GM18498 (cell line): Measurements from ENCODE around the gene NARS2.
A peak's percentile ranks its signal among the peaks of the same experiment; 100 is the strongest.
"Not testable (repeated sequence)": the region's sequence is repeated elsewhere in the genome, so short reads cannot be mapped to it uniquely, and the experiment has no call there.

Experiments
- ATAC-seq: cut with Tn5 transposase; IDR thresholded peaks from one replicate; pipeline ENCODE4 v1.9.1; 2021; ENCODE audit warnings: mild to moderate bottlenecking, moderate library complexity; ENCODE audit not compliant: unreplicated experiment

NARS2 gene

DNA sequence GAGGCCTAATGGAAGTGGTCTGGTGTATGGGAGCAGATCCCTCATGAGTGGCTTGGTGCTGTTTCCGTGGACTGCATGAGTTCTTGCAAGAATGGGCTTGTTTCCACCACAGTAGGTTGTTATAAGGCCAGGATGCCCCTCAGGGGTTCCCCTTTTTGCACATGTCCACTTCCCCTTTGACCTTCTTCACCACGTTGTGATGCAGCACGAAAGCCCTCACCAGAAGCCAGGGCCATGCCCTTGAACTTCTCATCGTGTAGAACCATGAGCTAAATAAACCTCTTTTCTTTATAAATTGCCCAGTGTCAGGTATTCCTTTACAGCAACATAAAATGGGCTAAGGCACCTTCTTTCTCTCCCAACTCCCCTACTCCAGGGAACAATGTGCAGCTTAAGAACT is 2.8 kb upstream of the NARS2 start:
- ATAC-seq = no peak

DNA sequence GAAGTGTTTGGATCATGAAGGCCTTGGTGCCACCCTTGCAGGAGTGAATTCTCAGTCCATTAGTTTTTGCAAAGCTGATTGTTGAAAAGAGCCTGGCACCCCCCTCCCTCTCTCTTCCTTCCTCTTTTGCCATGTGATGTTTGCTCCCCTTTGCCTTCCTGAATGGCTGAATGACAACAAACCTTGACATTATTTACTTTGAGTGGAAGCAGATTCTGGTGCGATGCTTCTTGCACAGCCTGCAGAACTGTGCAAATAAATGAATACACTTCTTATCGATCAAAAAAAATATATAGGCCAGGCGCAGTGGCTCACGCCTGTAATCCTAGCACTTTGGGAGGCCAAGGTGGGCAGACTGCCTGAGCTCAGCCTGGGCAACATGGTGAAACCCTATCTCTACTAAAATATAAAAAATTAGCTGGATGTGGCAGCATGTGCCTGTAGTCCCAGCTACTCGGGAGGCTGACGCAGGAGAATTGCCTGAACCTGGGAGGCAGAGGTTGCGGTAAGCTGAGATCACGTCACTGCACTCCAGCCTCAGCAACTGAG is 2.0 kb upstream of the NARS2 start:
- no peak for ATAC-seq

DNA sequence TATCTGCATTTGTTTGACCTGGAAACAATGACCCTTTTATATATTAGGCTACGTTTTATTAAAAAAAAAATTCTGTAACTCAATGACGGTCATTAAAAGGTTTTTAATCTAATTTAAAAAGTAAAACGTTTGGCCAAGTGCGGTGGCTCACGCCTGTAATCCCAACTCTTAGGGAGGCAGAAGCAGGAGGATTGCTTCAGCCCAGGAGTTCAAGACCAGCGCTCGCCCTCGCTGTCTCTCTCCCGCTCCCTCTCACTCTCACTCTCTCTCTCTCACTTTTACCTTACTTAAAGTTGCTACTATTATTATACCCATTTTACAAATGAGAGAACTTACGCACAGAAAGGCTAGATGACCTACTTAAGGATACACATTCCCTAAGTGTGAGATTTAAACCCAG is 814 bp upstream of the NARS2 start:
- ATAC-seq = no peak

DNA sequence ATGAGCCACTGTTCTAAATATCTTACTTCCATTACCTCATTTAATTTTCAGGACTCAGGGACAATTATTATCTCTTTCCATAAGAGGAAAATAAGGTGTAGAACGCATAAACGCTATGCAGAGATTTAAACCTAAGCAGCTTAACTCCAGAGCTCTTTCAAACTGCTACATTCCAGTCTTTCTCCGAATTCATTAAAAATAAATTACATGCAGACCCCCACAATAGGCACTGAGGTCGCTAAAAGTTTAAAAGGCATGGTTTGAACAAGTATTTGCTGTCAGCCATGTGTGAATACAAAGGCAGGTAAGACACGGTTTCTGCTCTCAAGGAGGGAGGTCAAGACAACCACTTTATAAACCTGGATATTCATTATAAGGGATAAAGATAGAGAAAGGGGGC is 983 bp downstream of the NARS2 start:
- no peak for ATAC-seq

DNA sequence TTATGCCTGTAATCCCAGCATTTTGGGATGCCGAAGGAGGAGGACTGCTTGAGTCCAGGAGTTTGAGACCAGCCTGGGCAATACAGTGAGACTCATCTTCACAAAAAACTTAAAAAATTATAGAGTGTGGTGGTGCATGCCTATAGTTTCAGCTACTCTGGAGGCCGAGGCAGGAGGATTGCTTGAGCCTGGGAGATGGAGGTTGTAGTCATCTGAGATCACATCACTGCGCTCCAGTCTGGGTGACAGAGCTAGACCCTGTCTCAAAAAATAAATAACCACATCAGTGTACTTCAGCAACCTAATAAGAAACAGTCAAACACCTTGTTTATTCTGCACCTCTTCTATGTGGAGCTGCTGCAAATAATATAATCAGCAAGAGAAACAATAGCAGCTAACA is 1.4 kb downstream of the NARS2 start:
- no peak for ATAC-seq

DNA sequence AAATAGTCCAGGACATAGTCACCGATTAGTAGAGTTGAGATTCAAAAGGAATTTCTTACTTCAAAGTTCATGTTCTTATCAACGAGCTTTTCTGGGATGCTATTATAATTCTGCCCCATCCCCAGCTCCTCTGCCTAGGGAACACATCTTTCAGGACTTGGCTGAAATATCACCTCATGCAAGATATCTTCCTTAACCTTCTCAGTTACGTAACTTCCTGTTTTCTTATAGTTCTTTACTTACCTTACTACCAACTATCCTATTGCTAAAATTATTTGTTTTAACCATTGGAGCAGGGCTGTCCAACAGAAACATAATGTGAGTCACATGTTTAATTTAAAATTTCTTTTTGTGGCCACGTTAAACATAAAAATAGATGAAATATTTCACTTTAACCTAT is 2.3 kb downstream of the NARS2 start:
- ATAC-seq = no peak

DNA sequence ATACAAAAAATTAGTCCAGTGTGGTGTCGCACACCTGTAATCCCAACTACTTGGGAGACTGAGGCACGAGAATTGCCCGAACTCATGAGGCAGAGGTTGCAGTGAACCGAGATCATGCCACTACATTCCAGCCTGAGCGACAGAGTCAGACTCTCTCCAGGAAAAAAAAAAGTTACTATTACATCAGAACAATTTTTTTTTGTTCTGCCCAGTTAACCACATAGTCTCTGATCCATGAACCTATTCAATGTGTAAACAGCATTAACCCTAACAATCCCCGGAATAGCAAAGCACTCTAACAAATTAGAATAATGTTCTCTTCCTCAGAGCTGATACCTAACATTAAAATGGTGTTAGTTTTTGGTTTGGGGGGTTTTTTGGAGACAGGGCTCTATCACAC is 4.6 kb downstream of the NARS2 start:
- ATAC-seq = no peak

DNA sequence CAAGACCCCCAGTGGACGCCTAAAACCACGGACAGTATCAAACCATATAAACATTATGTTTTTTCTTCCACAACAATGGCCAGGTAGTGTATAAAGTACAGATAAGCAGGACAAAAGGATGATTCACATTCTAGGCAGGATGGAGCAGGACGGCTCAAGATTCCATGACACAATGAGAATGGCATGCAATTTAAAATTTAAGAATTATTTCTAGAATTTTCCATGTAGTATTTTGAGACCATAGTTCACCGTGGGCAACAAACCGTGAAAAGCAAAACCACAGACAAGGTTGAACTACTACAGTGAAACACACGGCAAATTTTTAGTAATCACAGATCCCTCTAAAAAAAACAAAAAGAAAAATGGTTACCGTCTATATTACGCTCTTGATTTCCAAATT is 7.5 kb downstream of the NARS2 start:
- ATAC-seq = no peak

DNA sequence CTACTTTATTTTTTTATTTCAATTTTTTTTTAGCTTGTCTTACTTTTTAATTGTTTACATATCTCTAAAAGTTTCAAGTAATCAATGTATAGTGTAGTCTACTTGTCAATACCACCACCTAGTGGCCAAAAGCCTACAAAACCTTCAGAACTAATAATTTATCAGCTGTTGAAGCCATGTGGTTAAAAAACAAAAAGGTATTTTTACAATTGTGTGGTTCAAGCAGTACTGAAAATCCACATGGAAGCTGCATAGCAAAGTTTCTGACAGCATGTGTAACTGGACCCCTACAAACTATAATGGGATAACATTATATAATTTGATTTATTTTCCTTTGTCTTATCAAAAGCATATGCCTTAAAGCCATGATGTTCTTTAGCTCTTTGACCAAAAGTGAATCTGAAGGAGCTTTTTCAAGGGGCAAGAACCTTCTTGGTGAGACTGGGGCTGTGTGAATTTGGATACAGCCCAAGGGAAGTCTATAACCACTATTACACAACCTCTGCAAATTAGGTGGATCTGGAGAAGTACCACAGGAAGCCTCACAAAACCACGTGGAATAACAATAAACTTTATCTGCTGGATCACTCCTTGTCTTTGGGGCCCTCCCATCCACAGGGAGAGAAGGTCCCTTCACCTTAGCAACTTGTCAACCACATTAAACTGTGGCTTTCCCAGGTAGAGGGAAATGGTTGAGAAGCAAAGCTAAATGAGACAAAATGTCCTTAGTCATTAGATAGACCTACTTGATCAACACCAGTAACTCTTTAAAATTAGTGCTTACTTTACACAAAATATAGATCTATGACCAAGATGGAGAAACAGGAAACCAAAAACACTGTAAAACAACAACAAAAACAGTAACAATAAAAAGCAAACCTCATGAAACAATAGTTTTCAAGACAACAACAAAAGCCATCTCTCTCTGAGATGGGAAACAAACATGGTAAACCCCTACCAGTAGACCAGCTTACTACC is 9.9 kb downstream of the NARS2 start:
- peak; percentile 60 for ATAC-seq

DNA sequence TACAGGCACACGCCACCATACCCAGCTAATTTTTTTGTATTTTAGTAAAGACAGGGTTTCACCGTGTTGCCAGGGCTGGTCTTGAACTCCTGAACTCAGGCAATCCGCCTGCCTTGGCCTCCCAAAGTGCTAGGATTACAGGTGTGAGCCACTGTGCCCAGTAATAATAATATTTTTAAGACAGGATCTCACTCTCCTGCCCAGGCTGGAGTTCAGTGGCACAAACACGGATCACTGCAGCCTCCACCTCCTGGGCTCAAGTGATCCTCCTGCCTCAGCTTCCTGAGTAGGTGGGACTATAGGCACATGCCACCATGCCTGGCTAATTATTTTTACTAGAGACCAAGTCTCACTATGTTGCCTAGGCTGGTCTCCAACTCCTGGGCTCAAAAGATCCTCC is 10.6 kb downstream of the NARS2 start:
- ATAC-seq = peak; percentile 14

DNA sequence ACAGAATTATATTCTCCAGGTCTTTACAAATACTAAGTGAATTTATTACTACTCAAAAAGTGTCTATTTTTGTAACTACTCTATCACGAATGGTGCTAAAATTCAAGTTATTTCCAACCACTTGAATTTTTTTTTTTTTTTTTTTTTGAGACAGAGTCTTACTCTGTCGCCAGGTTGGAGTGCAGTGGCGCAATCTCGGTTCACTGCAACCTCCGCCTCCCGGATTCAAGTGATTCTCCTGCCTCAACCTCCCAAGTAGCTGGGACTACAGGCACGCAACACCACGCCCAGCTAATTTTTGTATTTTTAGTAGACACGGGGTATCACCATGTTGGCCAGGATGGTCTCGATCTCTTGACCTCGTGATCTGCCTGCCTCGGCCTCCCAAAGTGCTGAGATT is 11.6 kb downstream of the NARS2 start:
- ATAC-seq = not testable (repeated sequence)

DNA sequence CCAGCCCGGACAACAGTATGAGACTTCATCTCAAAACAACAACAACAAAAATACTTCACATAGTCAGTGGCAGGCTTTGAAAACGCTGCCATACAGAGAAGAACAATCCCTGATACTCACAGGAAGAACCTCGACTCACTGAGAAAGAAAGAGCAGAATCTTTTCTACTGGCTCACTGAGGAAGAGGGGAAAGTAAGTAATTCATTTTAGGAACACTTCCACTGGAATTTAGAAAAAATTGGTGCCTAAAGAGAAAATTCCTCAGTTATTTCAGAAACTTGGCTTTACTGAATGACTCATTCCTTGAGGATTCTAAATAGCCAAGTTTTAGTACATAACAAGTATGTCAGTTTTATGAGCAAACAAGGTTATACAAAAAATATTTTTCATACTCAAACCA is 12.3 kb downstream of the NARS2 start:
- no peak for ATAC-seq

DNA sequence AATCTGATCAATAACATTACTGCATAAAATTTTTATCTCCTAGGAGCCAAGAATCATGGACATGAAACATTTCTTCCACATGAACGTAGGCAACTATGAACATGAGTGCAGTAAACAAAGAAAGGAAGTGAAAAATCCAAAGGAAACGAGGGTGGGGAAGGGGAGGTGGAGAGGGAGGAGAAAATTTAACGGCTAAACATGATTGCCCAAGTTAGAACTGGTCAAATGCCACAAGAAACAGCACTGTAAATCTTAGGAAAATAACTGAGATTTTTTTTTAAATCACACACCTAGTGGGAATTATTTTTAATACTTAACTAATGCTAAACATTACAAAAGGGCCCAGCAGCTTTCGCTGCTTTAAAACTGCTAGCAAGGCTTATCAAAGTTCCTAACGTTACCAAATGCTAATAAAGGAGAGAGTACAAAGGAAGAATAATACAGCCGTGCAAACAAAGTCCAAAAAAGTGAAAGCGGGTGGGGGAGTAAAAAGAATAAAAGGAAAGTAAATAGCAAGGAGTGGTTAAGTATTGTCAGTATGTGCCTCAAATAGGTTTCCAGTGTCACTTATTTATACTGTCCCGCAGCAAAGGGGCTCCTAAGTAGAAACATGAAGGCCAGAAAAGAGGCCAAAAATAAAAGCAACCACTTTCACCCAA is 13.7 kb downstream of the NARS2 start:
- no peak for ATAC-seq

DNA sequence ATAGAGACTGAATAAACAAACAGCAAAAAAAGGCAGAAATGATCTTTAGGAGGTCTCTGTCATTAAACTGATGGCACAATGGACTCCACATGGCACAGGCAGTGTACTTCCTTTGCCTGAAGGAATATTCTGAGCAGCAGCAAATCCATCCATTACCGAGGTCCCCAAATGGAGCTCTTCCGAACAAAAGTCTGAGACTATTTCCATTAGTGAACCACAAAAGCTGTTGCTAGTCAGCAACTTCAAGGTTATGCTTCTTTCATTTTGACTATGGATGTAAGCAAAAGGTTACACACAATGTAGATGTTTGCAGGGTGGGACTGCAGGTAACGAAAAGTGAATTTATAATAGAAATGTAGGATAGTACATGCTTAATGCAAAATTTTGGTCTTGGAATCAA is 14.5 kb downstream of the NARS2 start:
- ATAC-seq = no peak

DNA sequence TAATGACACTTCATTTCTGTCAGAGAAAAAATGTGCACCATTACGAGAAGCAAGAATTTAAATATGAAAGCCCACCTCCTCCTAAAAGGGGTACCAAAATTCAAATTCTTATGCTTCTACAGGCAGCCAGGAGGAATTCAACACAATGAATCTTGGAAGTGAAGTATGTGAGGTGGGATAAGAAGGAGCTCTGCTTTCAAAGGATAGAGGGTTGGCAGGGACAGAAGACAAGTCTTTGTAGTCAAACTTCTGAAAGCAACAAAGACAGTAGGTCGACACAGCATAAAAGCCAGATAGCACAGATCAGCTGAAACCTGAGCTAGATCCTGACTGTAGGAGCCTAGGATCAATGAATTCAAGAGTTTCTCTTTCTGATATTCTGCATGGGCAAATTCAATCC is 17.4 kb downstream of the NARS2 start:
- ATAC-seq = no peak

DNA sequence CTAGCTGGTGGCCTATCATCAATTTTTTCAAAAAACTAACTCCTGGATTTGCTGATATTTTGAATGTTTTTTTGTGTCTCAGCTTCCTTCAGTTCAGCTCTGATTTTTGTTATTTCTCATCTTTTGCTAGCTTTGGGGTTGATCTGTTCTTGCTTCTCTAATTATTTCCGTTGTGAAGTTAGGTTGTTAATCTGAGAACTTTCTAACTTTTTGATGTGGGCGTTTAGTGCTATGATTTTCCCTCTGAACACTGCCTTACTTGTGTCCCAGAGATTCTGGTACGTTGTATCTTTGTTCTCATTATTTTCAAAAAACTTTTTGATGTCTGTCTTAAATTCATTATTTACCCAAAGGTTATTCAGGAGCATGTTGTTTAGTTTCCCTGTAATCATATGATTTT is 19.1 kb downstream of the NARS2 start:
- no peak for ATAC-seq

DNA sequence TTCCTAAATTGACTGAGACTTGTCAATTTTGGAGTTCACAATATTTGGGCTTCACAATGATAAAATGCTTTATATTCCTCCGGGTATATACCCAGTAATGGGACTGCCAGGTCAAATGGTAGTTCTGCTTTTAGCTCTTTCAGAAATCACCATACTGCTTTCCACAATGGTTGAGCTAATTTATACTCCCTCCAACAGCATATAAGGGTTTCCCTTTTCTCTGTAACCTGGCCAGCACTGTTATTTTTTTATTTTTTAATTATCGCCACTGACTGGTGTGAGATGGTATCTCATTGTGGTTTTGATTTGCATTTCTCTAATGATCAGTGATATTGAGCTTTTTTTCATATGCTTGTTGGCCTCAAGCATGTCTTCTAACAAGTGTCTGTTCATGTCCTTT is 21.8 kb downstream of the NARS2 start:
- no peak for ATAC-seq

DNA sequence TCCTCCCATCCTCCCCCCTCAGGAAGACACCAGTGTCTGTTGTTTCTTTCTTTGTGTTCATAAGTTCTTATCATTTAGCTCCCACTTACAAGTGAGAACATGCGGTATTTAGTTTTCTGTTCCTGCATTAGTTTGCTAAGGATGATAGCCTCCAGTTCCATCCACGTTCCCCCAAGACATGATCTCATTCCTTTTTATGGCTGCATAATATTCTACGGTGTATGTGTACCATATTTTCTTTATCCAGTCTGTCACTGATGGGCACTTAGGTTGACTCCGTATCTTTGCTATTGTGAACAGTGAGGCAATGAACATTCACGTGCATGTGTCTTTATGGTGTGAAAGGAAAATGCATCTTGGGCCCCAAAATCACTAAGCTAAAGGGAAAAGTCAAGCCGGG is 22.5 kb downstream of the NARS2 start:
- ATAC-seq = not testable (repeated sequence)

DNA sequence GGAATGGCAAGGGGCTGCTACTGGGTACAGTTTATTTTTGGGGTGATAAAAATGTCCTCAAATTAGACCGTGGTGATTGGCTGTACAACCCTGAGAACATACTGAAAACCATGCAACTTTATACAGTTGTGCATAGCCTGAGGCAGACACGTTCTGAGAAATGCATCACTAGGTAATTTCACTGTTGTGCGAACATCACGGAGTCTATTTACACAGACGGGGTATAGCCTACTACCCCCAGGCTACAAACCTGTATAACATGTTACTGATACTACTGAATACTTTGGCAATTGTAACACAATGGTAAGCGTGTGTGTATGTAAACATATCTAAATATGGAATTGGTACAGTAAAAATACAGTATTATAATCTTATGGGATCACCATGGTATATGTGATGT is 23.6 kb downstream of the NARS2 start:
- no peak for ATAC-seq

DNA sequence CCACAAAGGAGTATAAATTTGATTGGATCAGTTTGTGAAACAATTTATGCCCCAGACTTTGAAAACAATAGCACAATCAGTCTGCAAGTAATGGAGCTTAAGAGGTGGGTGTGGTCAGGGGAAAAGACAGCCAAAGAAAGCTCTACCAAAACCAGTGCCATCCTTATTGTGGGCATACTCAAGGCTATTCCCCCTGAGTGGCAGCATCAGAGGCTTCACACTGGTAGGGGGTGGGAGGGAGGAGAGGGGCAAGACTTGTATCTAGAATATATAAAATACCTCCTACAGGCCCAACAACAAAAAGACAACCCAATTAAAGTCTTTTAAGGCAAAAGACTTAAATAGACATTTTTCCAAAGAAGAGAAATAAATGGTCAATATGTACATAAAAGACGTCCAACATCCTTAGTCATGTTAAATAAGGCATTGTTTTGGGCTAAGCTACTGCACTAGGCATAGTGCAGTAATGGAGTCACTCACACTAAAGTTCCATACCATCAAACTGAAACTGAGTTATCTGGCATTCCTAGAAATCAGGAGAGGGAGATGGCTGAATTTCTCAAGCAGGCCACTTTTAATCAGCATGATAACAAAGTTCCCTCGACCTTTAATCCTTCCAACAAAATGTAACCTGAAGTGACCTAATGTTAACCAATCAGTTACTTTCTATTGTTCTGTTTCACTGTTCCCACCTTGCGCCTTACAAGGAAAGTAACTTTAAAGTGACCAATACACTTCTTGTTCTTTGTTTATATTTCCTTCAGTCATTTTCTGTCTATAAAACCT is 24.8 kb downstream of the NARS2 start:
- no peak for ATAC-seq

DNA sequence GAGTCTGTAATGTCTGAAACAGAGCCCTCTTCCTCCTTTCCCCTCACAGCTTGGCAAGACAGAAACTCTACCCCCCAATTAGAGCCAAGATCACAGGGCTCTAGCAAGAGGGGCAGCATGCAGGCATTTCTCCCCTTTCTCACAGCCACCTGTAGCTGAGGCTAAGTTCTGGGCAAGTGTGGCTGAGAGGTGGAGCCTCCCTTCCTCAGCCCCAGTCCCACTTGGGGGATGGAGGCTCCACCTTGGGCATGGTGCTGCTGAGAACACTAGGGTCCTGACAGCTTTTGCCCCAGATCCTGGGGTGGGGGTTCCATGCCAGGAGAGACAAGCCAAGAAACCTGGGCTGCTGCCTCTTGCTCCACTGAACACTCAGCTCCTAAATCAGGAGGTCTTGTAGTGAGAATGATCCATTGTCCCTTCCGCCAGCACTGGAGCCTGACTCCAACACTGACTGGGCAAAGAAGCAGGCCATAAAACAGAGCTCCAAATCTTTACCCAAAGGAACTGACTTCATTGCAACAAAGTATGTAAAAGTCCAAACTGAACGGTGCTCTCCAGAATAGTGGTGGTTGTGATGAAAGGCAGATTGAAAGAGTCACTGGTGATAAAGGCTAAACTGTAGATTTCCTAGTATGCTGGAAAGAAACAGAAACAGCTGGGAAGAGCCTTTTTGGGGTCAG is 25.6 kb downstream of the NARS2 start:
- no peak for ATAC-seq
